K562 (cell line): Measurements from ENCODE around the gene TEFM. TPM values are rescaled to one million over a fixed set of nuclear protein-coding genes. Genes with fewer than 3 reads are reported as not detected.

Experiments used
- BRD9 ChIP-seq: fragments of 450-650 bp; IDR thresholded peaks from 2 replicates; pipeline ENCODE4 v1.6.1; 2018; ENCODE audit warnings: low read depth; ENCODE audit not compliant: partially characterized antibody
- CTBP1 ChIP-seq: fragments of 450-650 bp; IDR thresholded peaks from 2 replicates; pipeline ENCODE4 v1.6.1; 2016; ENCODE audit warnings: borderline replicate concordance
- ELK3 ChIP-seq: fragments of 450-650 bp; formaldehyde crosslinking; IDR thresholded peaks from 2 replicates; pipeline ENCODE4 v1.4.0; 2020; ENCODE audit warnings: mild to moderate bottlenecking
- ILF3 ChIP-seq: fragments of 450-650 bp; IDR thresholded peaks from 2 replicates; pipeline ENCODE4 v1.6.1; 2018; ENCODE audit warnings: antibody characterized with exemption, mild to moderate bottlenecking, moderate library complexity, borderline replicate concordance
- MAFG ChIP-seq: fragments of 450-650 bp; conservative IDR thresholded peaks from 2 replicates; pipeline ENCODE4 v1.6.1; 2016; ENCODE audit warnings: missing genetic modification characterization, missing compliant biosample characterization
- MTA1 ChIP-seq: fragments of 450-650 bp; IDR thresholded peaks from 2 replicates; pipeline ENCODE4 v1.6.1; 2017; ENCODE audit warnings: borderline replicate concordance
- PTRF ChIP-seq: fragments of 450-650 bp; IDR thresholded peaks from 2 replicates; pipeline ENCODE4 v1.6.1; 2016; ENCODE audit warnings: mild to moderate bottlenecking, missing genetic modification characterization, missing compliant biosample characterization
- TFAM ChIP-seq: fragments of 250-450 bp; sonication (Bioruptor Pico); conservative IDR thresholded peaks from 2 replicates; pipeline ENCODE4 v1.5.0; 2021; ENCODE audit warnings: mild to moderate bottlenecking, moderate library complexity
- ZNF274 ChIP-seq: IDR thresholded peaks from 2 replicates; pipeline ENCODE4 v1.6.1; 2011; ENCODE audit warnings: low read depth, mild to moderate bottlenecking, low read length, moderate library complexity, borderline replicate concordance
- ZNF280A ChIP-seq: fragments of 450-650 bp; IDR thresholded peaks from 2 replicates; pipeline ENCODE4 v1.6.1; 2018; ENCODE audit warnings: mild to moderate bottlenecking, low read depth; ENCODE audit not compliant: partially characterized antibody
- polyA plus RNA-seq, 8 experiments: library from polyadenylated mRNA; depleted of rRNA in 4 of 8; stranded (reverse) in 5 of 8; unstranded in 3 of 8; fragments of >200 nt; fragmentation: Nextera tagmentation in 2 of 8; fragmentation: Illumina TruSeq in 1 of 8; extraction: Ambion mirVana in 2 of 8; extraction: Trizol in 1 of 8; gene quantifications; 2 replicates each; pipeline versions ENCODE4 v1.2.1 to v1.2.3, GENCODE V29; 2011 to 2014; ENCODE audit warnings: inconsistent platforms in 1 of 8, missing spikeins in 1 of 8
- total RNA-seq, 7 experiments: library from RNA; depleted of rRNA in 6 of 7; stranded (reverse); fragments of >200 nt in 6 of 7; fragmentation: Illumina TruSeq in 2 of 7; extraction: Trizol in 2 of 7; gene quantifications; 2 replicates each; pipeline versions ENCODE4 v1.2.1 to v1.2.3, GENCODE V29; 2011 to 2021; ENCODE audit warnings: low replicate concordance in 1 of 7
- TF ChIP-seq, protein P1 (sequence below), 3 experiments: fragments of 200-800 bp in 1 of 3; sonication (Bioruptor generic) in 1 of 3; sonication (generic) in 1 of 3; formaldehyde crosslinking in 1 of 3; IDR thresholded peaks; 2 replicates each; pipeline versions ENCODE4 v1.6.1 to v1.8.0; 2016 to 2022; ENCODE audit warnings: mild to moderate bottlenecking in 2 of 3, missing compliant biosample characterization in 2 of 3, missing genetic modification characterization in 2 of 3, missing genetic modification reagents in 1 of 3
- TF ChIP-seq, protein P2 (sequence below): fragments of 150-350 bp; conservative IDR thresholded peaks from 2 replicates; pipeline ENCODE4 v1.6.1; 2014; ENCODE audit warnings: low read length
- TF ChIP-seq, protein P3 (sequence below): sonication (generic); formaldehyde crosslinking; IDR thresholded peaks from 2 replicates; pipeline ENCODE4 v1.8.0; 2022; ENCODE audit warnings: mild to moderate bottlenecking, missing genetic modification reagents

The TEFM gene
- total and polyA plus RNA-seq, 9 of the 15 experiments (the other 6 are each of a cell fraction or from before 2014, with no cell fraction given) = 12.5 to 60.3 (median 23.3) TPM

DNA sequence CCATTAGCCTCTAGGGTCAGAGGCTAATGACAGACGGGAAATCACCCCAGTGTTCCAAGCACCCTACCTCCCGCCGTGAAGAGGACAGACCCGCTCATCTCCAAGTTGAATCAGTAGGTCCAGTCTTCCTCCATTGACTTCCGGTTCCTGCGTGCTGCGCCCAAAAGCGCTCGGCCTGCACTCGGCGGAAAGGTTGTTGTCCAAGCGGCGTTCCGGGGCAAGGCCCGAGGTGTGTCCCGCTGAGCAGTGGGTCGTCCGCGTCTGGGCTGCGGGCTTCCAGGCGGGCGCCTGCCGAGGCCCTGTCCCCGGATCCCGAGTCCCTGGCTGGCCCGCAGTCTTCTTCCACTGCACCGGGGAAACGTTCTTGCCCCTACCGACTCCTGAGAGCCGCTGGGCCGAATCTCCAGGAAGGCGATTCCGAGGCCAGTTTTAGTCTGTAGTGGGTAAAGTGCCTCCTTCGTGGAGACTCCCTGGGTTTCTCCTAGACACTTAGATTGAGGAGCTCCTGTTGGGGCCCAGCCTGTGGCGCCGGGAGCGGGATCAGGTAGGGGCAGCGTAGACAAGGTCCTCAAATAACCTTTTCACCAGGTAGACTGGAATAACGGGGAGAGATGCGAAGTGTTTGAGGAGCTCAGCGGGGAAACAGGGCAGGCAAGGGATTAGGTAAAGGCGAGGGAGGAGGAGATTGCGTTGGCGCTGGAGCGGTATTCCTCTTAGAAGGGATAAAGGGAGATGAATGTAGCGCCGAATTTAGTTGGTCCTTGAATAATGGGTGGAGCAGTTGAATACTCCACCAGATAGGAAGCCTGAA is at the start of gene TEFM (continued):
- no peak for TF ChIP-seq MAFG (tag)
- no peak for TF ChIP-seq ELK3 (CRISPR knock-in tag)
- no peak for TF ChIP-seq ILF3
- TF ChIP-seq ZNF274 = no peak
- TF ChIP-seq, protein P1, sequence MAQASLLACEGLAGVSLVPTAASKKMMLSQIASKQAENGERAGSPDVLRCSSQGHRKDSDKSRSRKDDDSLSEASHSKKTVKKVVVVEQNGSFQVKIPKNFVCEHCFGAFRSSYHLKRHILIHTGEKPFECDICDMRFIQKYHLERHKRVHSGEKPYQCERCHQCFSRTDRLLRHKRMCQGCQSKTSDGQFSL (CRISPR knock-in tag; IDR thresholded peaks at IDR 0.05) = no peak
- TF ChIP-seq, protein P1 (tag; IDR thresholded peaks at IDR 0.05) = no peak
- no peak for TF ChIP-seq PTRF (tag)
- peak; percentile 41 for TF ChIP-seq BRD9
- TF ChIP-seq ZNF280A = no peak
- no peak for TF ChIP-seq TFAM
- TF ChIP-seq CTBP1 = peak; percentile 85
- no peak for TF ChIP-seq MTA1
- TF ChIP-seq, protein P2, sequence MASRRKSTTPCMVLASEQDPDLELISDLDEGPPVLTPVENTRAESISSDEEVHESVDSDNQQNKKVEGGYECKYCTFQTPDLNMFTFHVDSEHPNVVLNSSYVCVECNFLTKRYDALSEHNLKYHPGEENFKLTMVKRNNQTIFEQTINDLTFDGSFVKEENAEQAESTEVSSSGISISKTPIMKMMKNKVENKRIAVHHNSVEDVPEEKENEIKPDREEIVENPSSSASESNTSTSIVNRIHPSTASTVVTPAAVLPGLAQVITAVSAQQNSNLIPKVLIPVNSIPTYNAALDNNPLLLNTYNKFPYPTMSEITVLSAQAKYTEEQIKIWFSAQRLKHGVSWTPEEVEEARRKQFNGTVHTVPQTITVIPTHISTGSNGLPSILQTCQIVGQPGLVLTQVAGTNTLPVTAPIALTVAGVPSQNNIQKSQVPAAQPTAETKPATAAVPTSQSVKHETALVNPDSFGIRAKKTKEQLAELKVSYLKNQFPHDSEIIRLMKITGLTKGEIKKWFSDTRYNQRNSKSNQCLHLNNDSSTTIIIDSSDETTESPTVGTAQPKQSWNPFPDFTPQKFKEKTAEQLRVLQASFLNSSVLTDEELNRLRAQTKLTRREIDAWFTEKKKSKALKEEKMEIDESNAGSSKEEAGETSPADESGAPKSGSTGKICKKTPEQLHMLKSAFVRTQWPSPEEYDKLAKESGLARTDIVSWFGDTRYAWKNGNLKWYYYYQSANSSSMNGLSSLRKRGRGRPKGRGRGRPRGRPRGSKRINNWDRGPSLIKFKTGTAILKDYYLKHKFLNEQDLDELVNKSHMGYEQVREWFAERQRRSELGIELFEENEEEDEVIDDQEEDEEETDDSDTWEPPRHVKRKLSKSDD = peak; percentile 35; the same call in 1 of the 2 replicates
- TF ChIP-seq, protein P3, sequence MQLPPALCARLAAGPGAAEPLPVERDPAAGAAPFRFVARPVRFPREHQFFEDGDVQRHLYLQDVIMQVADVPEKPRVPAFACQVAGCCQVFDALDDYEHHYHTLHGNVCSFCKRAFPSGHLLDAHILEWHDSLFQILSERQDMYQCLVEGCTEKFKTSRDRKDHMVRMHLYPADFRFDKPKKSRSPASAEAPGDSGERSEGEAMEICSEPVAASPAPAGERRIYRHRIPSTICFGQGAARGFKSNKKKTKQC (CRISPR knock-in tag) = no peak
- TF ChIP-seq, all 486 proteins: peak for 166
